TTC549 (cell line): ENCODE measurements around the gene SARM1.
"Not testable (repeated sequence)": the region's sequence is repeated elsewhere in the genome, so short reads cannot be mapped to it uniquely, and the experiment has no call there.

Experiments
- FAIRE-seq: peaks from 2 replicates; lab custom pipeline; 2012; peaks lifted over from hg19 to GRCh38; lab: Jason Lieb, UNC

Gene SARM1

DNA sequence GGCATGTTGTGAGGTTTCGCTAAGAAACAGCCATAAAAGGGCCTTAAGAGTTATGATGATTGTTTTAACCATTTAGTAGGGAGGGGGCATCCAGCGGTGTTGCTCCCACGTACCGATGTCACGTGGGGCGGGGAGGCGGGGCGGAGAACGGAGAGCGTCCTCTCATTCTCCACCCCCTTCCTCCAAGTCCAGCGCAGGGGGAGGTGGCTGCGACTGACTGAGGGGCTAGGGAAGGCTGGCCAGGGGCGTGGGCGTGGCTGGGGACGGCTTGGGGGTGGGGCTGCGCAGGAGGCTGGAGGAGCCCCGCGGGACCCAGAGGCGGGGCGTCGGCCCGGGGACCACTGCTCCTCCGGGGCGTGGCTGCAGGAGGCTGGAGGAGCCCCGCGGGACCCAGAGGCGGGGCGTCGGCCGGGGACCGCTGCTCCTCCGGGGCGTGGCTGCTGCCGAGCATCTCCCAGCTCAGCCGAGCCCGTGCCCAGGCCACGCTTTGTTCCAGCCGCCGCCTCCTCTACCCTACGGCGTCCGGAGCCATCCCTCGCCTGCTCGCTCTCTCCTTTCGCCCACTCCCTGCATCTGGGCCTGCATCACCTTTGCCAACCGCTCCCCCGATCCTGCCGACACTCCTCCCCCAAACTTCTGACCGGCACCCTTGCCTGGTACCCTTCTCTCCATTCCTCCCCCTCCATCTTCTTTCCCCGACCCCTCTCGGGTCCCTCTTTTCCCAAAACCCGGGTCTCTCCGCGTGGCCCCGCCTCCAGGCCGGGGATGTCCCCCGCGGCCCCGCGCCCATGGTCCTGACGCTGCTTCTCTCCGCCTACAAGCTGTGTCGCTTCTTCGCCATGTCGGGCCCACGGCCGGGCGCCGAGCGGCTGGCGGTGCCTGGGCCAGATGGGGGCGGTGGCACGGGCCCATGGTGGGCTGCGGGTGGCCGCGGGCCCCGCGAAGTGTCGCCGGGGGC, at the start of gene SARM1:
TSS of gene SARM1 (plus strand) at position 450 of the 958 bp plus-strand sequence. CDS start at position 789, 339 bp downstream.
- peak; percentile 62 for FAIRE-seq

DNA sequence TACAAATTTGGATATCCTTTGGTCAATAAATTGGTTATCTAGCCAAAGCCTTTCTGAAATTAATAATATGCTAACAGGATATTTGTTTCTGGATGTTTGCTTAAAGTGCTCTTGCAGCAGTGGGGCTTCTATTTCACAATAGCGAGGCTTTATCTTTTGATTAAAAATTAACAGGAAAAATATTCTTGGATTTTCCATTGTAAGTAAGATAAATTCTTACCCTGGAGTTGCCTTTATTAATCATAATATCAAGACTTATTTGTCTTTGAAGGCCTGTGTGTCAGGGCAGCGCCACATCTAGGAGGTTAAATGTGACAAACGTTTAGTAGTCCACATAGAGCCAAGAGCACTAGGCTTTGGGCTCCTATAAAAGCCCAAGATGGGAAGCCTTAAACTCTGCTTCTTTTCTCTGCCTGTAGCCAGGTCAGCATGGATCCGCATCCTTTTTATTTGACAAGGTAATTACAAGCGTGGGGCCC, 47.2 kb upstream of the SARM1 start:
- no peak for FAIRE-seq

DNA sequence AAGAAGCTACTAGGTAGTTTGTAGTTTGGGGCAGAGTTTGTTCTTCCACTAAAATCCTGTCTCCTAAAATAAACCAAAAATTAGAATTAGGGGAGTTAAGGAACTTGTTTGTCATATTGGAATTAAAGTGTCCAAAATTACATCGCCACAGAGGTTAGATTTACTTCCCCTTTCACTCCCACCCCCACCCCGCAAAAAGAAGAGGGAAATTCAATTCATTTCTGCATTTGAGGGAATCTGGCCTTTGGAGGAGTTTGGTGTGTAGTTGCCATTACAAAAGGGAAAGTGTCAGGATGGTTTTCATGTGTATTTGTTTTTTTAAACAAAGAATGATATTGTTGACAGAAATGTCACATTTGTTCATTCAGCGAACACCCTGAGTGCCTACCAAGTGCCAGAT, 46.7 kb upstream of the SARM1 start:
- FAIRE-seq, result no peak

DNA sequence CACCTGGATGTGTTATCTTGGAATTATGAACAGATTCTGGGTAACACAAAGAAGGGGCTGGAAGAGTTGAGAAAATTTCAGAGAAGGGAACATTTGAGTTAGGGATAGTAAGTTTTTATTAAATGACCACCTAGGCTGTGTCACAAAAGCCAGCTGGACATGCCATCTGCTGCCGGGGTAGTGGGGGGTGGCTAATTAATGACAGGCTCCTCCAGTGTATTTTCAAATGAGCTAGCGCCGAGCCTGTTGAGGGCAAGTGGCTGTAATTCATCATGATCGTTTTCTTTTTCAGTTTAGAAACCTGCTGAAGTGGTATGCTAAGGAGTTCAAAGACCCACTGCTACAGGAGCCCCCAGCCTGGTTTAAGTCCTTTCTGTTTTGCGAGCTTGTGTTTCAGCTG, 46.3 kb upstream of the SARM1 start:
- FAIRE-seq, result no peak

DNA sequence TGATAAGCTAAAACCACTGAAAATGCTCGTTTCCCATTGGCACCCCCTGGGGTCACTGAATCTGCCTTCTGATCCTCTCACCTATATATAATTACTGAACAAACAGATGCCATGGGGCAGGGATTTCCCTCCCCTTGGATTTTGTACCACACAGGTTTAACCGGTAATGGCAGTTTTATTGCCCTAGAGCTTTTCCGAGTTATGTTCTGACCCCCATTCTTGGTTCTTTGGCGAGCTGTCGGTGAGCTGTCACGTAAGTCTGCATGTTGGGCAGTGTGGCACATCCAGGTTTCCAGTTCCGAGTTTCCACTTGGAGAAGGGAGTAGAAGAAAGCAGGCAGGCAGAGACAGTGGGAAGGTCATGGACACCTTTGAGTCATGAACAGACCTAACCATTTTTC, 45.4 kb upstream of the SARM1 start:
- no peak for FAIRE-seq

DNA sequence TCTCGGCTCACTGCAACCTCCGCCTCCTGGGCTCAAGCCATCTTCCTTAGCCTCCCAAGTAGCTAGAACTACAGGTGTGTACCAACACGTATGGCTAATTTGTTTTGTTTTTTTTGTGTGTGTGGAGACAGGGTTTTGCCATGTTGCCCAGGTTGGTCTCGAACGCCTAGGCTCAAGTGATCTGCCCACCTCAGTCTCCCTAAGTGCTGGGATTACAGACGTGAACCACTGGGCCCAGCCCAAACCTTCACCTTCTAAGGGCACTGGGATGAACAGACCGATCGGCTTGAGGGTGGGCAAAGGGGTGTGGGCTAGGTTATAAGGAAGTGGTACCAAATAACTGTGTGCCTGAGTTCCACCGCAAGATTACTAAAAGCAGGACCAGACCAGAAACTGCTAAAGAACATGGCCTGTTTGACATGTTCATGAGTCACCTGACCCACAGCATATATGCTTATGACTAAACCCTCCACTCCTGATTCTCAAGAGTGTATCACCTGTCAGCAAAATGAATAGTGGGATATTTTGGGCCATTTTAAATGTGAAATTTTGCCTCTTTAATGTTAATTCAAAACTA, 44.4 kb upstream of the SARM1 start:
- FAIRE-seq, result no peak

DNA sequence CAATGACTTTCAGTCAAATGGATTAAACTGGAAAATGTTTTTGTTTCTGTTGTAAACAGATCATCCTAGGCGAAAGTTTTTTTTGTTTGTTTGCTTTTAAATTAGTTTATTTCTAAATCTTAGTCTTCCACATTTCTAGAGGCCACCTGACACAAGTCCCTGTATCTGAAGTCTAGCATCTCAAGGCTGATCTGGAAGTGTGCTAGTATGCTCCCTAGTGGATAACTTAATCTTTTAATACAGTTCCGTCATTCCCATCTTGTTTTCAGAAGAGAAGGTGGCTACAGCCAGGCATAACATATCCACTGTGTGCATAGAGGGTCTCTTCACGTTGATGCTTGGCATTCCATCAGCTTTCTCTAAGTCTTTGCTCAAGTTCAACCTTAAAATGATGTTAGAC, 43.8 kb upstream of the SARM1 start:
- no peak for FAIRE-seq

DNA sequence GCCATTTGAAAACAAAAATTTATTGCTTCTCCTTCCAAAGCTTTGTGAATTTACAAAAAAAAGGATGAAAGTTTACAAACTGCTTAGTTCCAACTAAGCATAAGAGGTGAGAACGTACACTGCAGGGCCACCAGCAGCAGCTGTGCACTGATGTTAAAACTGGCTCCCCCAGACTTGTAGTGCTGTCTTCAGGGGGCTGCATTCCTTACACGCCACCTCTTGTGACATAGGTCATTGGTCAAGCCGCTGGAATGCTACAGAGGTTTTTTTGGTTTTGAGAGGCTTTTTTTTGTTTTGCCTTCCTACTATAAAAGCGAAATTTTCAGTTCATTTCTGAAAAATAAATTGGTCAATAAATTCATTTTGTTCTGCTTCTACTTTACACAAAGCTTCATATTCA, 43.2 kb upstream of the SARM1 start:
- no peak for FAIRE-seq

DNA sequence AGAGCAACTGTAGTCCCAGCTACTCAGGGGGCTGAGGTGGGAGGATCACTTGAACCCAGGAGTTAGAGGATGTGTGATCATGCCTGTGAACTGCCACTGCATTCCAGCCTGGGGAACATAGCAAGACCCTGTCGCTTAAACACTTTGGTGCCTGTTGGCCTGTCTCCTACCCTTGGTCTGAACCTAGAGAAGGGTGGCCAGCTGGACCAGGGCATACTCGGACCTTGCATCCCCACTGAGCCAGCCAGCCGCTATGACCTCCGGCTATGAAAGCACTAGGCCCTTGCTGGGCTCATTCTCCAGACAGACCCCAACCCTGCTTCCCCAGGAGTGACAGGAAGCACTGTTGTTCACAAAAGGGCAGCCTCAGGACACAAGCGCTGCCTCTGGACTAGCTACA, 40.8 kb upstream of the SARM1 start:
- FAIRE-seq, result no peak

DNA sequence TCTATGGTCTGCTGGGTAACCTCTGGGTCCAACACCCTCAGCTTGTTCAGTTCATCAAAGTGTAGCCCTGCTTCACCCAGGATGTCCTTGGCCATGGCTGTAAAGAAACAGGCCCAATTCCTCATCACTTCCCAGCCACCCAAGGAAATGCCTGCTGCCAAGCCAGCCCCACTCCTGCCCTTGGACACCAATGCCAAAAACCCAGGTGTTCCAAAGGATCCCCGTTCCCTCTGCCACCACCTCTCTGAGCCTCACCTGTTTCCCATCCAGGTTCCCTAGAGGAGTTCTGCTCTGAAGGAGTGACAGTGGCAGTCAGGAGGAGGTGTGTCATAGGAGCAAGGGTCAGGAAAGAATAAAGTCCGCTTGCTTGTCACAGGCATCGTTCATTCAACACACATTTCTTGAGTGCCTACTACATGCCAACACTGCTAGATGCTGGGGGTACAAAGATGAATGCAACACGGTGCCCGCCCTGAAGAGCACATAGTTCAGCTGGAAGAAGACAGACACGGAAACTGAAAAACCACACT, 39.5 kb upstream of the SARM1 start:
- FAIRE-seq, result no peak

DNA sequence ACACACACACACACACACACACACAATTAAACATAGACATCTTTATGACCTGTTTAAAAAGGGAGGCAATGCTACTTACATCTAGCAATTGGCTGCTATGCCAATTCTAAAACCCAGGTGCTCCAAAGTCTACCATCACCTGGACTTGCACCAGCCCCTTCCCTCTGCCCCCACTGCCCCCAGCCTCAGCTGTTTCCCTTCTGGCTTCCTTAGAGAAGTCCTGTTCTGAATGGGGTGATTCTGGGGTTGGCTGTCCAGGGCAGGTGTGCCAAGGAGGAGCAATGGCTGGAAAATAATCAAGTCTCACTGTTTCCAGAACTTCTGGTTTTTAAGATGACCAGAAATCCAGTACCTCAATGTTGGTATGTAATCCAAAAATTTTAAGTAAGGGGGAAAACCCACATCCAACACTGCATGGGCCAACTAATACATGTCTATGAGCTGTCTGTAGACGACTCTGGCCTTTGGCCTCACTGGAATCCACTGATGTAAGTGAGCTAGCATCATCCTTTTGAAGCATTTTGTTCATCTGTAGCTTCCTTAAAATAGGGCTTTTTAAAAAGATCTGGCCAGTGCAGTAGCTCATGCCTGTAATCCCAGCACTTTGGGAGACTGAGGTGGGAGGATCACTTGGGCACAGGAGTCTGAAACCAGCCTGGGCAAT, 38.3 kb upstream of the SARM1 start:
- no peak for FAIRE-seq

DNA sequence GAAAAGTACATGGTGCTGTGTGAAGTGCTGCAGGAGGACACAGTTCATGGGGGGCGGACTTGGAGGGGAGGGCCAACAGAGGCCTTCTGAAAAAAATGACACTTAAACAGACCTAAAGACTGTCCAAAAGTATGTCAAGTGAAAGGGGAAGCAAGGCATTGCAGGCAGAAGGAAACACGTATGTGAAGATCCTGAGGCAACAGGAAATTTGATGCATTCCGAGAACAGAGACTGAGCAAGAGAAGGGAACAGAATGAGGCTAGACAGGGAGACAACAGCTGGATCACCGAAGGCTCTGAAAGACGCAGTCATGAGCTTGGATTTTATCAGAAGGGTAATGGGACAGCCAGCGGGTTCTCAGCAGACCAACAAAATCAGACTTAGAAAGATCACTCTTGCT, 37.3 kb upstream of the SARM1 start:
- no peak for FAIRE-seq

DNA sequence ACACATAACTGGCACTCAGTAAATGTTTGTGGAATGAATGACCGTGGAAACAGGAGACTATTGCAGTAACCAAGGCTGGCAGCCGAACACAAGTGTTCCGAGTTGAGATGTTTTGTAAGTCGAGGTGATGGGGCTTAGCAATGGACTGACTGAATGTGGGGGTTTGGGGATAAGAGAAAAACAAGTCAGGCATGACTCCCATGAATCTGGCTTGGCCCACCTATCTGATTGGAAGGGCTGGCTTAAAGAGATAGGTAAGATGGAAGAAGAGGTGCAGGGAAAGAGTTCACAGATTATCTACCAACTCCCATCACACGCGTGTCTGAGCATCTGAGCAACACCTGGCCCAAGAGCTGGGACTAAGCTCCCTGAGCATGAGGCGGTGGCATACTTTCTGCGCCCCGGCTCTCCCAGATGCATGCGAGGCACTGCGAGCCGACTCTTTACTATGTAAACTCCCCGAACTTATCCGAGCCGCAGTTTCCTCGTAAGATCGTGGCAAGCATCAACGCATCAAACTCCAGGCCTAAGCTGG, 36.8 kb upstream of the SARM1 start:
- no peak for FAIRE-seq

DNA sequence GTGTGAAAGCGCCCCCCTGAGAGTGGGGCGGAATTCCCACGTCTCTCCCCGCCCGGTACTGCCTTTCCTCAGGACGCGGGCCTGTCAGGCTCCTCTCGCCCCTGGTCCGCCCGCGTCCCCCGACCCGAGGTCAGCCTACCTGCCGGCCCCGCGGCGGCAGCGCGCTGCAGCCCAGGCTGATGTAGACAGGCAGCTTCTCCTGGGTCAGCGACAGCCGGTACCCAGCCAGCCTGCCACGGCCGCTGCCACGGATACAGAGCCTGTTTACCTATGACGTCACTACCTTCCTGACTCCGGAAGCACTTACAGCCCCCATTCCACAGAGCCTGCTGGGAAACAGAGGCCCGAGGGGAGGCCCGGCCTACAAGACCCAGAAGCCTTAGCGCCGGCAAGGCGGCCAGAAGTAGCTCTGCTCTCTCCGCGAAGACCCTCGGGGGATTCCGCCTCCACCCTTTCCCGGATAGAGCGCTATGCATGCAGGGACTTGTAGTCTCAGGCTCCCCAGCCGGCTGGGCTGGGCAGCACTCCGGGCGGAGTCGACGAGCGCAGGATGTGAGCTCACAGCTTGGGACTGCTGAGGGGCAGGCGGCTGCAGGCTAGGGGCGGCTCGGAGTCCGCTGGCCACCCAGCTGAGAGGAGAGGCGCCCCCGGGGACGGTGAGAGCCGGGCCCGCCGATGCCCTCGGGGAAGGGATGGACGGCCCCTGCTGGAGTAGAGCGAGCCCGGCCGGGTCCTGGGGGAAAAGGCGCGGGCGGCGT, 36.1 kb upstream of the SARM1 start, which contains the start of the genes IFT20 and TNFAIP1:
TSS of gene IFT20 (minus strand) at position 272 of the 758 bp plus-strand sequence. CDS start 3,487 bp downstream, outside the sequence.
TSS of gene TNFAIP1 (plus strand) at position 561 of the 758 bp plus-strand sequence. CDS start 3,761 bp downstream, outside the sequence.
- FAIRE-seq, result peak; percentile 97

DNA sequence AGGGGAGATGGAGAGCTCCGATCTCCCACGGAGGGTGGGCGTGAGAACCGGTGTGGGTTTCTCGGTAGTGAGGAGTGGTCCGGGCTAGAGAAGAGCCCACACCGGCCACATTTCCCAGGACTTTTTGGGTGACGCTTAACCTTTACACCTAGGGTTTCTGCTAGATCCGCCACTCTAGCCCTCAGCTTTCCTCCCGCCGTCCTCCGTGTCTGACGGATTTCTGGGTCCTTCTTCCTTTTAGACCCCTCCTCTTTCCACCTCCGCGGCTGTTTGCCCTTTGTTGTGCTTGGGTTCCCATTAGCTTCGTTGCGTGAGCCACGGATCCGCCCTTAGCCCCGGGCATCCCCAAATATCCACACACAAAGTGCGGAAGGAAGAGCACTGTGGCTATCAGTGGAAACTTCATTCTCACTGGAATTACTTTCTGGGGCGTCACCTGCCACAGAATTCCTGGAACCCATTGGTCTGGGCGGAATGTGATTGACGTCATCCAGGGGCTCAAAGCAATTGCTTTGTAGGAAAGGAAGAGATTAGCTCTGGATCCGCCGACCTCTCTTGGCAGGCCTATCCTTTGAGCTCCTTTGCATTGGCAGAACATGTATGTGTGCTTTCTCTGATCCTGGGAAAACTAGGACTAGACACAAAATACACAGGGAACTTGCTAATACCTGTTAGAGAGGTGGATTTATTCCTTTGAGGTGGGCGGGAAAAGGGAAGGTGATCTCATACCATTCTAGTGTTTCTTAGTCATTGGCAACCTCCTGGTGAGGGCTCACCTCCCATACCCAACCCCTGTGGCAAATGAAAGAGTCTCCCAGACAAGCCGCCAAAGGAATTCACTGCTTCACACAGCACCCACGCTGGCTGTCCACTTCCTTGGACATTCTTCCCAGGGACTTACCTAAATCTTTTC, 35.3 kb upstream of the SARM1 start:
- no peak for FAIRE-seq

DNA sequence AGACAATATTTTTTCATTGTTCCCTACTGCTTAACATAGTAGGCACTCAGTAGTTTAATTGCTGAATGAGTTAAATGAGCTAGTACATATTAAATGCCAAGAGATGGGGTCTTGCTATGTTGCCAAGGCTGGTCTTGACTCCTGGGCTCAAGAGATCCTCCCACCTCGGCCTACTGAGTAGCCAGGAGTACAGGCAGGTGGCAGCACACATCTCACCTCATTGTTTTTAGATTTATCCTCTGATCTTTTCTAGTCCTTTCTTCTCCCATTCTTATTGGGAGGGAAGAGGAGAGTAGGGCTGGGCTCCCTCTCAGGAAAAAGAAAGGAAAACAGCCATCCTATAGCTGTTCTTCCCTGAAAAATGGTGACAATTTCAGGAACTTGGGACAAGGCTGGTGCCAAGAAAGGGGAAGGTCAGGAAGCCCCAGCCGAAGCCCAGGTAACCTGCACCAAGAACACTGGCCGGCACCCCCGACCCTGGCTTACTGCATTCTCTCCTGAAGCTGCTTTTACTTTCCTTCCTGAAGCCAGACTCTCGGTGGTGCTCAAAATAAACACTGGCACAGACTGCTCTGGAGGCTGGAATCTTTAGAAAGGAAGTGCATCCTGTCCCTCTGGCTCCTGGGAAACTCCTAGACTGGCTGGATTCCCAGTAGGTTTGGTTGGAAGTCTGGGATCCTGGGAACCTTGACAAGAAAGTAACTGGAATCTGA, 33.3 kb upstream of the SARM1 start:
- no peak for FAIRE-seq

DNA sequence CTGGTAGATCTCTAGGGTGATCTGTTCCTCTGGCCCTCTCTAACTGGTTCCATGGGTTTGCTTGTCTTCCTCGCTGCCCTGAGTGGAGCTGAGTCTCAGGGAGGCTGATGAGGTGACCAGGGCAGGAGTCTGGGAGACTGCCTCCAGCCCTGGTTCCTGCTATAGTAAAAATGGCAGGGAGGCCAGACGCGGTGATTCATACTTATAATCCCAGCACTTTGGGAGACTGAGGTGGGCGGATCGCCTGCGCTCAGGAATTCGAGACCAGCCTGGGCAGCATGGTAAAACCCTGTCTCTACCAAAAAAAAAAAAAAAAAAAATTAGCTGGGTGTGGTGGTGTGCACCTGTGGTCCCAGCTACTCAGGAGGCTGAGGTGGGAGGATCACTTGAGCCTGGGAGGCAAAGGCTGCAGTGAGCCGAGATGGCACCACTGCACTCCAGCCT, 32.7 kb upstream of the SARM1 start:
- FAIRE-seq, result not testable (repeated sequence)

DNA sequence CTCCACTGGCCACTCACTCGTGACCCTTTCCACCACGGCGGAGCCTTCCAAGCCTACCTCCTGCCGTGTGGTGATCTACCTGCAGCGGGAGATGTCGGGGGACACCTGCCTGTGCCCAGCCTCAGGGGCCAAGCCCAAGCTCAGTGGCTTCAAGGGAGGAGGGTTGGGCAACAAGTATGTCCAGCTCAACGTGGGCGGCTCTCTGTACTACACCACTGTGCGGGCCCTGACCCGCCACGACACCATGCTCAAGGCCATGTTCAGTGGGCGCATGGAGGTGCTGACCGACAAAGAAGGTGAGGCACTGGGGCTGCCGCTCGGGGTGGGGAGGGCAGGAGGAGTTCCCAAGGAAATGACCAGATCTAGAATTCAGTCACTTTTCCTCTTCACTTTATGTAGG, 32.1 kb upstream of the SARM1 start:
- FAIRE-seq, result no peak

DNA sequence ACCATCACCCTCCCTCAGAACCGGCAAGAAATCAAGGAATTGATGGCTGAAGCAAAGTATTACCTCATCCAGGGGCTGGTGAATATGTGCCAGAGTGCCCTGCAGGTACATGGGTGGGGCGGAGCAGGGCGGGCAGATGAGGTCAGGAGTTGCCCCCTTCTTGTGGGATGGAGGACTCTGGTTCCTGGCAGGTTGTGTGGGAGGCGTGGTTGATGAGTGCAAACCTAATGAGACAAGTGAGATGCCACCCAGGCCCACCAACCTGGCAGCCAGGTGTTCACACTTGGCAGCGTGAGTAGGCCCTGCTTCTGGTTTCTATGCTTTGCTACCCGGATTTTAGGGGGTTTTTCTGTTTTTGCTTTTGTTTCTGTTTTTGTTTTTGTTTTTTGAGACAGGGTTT, 31.1 kb upstream of the SARM1 start:
- FAIRE-seq, result no peak

DNA sequence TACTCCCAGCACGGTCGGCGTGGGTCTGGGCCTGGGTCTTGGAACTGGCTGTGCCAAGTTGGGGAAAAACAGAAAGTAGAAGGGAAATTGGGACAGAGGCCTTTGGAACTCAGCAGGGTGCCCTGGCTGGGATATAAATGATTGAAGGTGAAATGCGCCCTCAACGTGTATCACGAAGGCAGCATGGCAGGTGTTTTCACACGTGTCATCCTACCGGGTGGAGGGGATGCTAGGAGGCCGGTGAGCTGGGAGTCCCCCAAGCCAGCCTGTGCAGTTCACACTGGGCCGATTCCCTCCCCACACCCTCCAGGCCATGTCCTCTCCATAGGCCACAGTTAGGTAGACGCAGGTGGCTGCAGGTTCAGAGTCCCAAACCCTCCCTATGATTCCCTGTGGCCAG, 30.0 kb upstream of the SARM1 start:
- FAIRE-seq, result no peak
